ENCODE results near the gene MESP1.

GRCh38 chr15:89768071-89768500, 17.0 kb upstream of the MESP1 start:
- TF ChIP-seq POLR2A (IDR thresholded peaks at IDR 0.05; ENCODE audit: low read length): no peak
- TF ChIP-seq GATA1 (IDR thresholded peaks at IDR 0.05; ENCODE audit: low read depth, low read length): no peak
